NCI-H2196 treated with DMSO at 0.1 percent for 48 hours (cell line): ENCODE measurements around the gene EXOC3L4.
A peak's percentile ranks its signal among the peaks of the same experiment; 100 is the strongest.
"Not testable (repeated sequence)": the region's sequence is repeated elsewhere in the genome, so short reads cannot be mapped to it uniquely, and the experiment has no call there.

ENCODE experiments used
- DNase-seq: peaks from one replicate; lab custom pipeline; 2025; ENCODE audit not compliant: unreplicated experiment; lab: John Stamatoyannopoulos, UW

The EXOC3L4 gene

DNA sequence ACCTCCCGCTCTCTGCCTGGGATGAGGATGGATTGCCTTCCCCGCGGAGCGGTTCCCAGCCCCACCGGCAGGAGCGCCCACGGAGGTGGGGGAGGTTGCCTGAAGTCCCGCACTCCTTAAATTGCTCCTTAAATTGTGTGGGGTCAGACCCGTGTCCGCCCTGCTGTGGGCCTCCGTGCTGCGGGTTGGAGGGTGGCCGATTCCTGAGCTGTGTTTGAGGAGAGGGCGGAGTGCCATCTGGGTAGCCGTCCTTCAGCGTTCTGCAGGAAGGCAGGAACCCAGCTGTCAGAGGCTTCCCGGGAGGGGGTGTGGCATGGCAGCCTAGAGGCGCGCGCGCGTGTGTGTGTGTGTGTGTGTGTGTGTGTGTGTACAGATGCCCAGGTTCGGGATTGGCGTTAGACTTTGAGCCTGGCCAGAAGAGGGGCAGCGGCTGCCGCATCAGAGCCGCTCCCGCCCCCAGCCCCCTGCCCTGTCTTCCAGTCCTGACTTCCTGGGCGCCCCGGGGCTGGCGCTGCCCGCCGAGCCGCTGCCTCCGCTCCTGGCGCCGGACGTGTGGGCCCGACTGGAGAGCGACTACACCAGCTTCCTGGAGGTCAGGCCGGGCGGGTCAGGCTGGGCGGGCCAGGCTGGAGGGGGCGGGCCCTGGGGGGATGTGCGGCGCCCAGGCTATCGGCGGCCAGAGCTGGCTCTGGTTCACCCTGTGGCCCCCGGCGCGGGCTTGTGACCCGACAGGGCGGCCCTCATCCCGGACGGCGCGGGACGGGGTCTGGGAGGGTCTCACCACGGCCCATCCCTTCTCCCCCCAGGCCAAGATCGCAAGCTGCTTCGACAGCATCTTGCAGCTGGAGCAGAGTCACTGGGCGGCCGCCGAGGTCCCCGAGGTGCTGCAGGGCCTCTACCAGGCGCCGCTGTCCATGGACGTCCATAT, 9.2 kb downstream of the EXOC3L4 start:
- peak; percentile 64 for DNase-seq

GRCh38 chr14:103104389-103104653, 9.8 kb downstream of the EXOC3L4 start:
- DNase-seq, result no peak

DNA sequence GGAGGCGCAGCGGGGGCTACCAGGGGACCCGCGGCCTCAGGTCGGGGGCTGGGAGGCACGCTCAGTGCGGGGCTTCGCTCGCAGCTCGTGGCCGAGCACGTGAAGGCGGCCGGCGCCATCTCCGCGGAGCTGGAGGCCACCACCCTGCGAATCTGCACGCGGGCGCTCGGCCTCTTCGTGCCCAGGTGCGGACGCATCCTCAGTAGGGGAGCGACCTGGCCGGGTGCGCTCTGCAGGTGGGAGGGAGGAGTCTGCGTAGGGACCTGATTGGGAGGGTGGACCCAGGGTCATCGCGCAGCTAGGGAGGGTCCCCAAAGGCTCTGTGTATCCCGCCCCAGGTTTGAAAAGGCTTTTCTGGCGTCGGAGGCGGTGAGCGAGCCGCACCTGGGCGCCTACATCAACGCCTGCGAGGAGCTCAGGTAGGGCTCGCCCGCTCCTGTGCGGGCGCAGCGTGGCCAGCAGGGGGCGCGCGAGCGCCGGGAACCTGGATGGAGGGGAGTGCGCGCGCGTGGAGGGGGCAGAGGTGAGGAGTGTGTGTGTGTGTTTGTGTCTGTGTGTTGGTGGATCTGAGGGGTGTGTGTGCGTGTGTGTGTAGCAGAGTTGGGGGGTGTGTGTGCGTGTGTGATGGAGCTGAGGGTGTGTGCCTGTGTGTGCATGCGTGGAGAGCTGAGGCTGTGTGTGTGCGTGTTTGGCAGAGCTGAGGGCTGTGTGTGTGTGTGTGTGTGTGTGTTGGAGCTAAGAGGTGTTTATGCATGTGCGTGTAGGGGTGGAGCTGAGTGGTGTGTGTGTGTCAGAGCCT, 10.3 kb downstream of the EXOC3L4 start:
- DNase-seq, result no peak

DNA sequence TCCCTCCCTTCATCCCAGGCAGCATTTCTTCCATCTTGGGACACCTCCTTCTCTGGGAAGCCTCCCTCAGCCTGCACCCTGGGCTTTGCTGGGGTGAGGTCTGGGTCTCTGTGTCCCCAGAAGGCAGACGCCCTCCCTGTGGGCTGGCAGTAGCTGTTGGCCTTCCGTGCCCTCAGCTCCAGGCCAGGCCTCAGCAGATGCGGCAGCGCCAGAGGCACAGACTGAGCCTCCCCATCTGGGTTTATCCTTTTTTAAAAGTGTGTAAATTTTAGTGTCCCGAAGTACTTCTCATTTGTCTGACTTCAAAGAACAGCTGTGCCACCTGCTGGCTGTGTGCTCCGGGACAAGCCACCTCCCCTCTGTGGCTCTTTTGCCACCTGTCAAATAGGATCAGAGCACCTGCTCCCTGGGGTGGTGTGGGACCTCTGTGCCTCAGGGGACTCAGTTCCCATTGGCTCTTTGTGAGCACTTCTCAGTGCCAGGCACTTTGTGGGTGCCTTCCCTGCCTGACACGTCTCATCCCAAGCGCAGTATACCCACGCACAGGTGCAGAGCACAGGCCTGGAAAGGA, 11.1 kb downstream of the EXOC3L4 start:
- DNase-seq, result no peak

DNA sequence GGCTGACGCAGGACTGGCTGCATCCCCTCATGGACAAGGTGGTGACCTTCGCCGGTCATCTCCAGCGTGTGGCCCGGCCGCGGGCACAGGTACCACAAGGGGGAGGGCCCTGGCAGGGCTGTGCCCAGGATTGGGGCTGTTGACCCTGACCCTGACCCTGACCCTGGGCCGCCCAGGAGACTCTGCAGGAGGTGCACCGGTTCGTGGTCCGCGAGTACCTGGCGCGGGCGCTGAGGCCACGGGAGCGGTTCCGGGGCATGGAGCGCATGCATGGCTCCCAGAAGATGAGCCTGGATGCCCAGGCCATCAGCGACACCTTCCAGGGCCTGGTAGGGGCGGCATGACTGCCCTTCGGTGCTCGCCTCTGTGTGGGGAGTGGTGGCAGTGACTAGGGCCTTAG, 12.9 kb downstream of the EXOC3L4 start:
- DNase-seq, result no peak

- no peak for DNase-seq
Measured at GRCh38 chr14:103107941-103108748, 13.6 kb downstream of the EXOC3L4 start.

GRCh38 chr14:103108749-103109207, 14.3 kb downstream of the EXOC3L4 start:
- no peak for DNase-seq

DNA sequence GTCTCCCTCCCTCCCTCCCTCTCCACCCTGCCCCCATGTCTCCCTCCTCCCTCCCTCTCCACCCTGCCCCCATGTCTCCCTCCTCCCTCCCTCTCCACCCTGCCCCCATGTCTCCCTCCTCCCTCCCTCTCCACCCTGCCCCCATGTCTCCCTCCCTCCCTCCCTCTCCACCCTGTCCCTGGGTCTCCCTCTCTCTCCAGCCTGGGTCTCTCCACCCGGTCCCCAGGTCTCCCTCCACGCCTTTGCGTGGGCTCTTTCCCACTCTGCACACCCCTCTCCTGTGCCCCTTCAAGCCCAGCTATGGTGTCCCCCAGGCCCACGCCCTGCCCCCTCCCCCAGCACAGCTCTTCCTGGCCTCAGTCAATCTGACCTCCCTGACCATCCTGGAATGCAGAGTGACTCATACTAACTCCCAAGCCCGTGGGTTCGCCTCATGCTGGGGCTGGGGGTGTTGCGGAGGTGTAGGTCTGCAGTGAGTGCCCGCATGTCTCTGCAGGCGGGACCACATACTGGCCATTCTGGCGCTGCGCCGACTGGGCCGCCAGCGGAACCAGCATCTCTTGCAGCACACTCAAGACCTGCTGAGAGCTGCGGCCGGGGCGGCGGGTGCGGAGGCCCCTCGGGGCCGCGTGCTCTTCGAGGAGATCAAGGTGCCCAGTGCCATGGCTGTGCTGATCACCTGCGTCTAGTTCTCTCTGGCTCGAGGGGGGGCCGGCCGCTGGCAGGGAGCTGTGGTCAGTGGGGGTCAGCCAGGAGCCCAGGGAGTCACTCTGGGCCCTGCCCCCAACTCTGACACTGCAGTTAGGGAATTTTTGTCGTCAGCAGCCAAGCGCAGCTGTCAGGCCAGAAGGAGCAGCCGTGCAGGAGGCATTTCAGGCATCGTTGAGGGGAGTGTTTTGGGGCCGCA, 15.3 kb downstream of the EXOC3L4 start:
- DNase-seq, result no peak

GRCh38 chr14:103110681-103111231, 16.2 kb downstream of the EXOC3L4 start:
- peak; percentile 36 for DNase-seq

DNA sequence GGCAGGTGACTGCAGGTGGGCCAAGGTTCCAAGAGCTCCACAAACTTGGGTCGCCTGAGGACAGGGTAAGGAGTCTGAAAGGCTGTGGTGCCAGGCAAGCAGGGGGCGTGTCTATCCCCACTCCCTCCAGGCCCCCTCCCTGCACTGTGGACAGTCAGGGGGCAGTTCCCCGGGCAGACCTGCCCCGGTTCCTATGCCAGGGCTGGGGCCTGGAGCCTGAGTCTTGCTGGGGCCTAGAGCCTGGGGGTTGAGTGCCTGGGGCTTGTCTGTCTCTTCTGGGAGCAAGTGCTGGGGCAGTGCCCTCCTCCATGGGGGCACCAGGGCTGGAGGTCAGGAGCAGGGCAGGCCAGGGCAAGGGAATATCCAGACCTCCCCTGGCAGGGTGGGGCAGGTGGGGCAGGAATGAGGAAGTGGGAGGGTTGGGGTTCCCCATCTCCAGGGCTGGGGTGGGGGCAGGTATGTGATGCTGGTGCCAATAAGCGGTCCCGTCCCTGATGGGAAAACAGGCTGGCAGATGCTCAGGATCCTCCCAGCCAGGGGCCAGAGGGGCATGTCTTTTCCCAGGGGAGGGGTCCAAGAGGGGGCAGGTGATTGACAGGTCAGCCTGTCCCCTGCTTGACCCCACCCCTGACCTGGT, 16.8 kb downstream of the EXOC3L4 start:
- no peak for DNase-seq

DNA sequence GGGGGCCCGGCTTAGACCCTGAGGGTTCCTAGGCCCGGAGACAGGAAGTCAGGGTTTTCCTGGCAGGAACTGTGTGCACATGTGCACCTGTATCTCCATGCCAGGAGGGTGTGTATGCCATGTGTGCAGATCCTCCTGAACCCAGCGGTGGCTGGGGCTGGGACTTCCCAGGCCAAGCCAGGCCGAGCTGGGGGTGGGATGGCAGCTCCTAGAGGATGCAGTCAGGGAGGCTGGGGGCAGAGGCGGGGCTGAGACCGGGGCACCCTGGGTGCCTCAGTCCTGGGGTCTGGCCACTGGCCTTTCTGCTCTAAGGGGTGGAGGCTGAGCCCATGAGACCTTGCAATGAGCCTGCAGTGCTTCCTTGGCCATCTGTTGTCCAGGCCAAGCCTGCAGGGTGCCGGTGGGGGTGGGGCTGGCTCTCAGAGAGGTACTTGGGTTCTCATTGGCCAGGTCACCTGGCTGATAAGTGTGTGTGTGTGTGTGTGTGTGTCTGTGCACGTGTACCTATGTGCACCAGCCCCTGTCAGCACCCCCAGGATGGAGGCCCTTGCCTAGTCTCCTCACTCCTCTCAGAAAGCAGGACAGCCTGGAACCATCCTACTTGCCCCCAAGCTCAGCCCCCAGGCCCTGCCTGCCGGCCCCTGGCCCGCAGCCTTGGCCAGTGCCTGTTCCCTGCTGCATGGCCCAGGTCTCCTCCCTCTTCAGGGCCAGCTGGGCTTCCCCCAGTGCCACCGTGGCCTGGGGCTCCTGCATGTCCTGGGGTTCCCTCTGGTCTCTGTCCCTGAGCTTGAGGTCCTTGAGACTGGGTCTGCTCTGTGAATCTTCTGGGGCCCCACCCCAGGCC, 18.1 kb downstream of the EXOC3L4 start:
- no peak for DNase-seq

DNA sequence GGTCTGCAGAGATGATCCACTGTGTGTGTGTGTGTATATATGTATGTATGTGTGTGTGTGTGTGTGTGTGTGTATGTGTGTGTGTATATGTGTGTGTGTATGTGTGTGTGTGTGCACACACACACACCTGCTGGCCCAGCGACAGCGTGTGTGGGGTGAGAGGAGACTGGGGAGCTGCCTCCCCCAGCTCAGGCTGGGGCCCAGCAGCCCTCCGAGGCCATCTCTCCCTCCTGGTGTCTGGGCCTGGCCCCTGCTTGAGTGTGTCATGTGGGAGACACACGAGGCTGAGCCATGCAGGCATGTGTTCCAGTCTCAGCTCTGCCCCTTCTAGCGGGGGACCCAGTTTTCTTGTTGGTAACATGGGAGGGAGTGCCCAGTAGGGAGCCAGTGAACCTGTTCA, 18.8 kb downstream of the EXOC3L4 start:
- no peak for DNase-seq

DNA sequence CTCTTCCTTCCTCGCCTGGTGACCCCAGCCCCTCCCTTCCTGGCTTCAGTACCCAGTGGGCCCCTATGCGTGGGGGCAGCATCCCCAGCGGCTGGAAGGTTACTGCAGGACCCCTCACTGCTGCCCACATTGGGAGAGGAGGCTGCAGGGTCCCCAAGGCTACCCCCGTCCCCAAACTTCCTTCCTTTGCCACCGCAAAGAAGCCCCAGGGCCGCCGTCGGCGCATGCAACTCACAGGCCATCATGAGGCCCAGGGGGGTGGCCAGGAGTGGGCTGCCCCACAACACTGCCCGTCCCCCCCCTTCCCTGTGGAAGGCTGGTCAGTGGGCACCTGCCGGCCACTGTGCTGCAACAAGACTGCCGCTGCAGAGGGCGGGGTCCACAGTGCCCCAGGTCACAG, 19.2 kb downstream of the EXOC3L4 start:
- DNase-seq, result no peak

DNA sequence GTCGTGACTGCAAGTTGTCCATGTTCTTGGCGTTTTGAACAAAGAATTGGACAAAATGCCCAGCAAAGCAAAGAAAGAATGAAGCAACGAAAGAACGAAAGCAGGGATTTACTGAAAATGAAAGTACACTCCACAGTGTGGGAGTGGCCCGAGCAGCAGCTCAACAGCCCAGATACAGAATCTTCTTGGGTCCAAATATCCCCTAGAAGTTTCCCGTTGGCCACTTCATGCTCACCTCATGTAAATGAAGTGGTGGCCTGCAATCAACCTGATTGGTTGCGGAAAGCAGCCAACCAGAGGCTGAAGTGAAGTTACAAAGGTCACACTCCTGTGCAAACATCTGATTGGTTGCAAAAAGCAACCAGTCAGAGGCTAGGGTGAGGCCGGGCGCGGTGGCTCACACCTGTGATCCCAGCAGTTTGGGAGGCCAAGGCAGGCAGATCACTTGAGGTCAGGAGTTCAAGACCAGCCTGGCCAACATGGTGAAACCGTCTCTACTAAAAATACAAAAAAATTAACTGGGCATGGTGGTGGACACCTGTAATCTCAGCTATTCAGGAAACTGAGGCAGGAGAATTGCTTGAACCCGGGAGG, 20.7 kb downstream of the EXOC3L4 start:
- not testable (repeated sequence) for DNase-seq

GRCh38 chr14:103115845-103116572, 21.5 kb downstream of the EXOC3L4 start:
- no peak for DNase-seq

- no peak for DNase-seq
Measured at GRCh38 chr14:103116636-103117035, 22.1 kb downstream of the EXOC3L4 start.

GRCh38 chr14:103117499-103117898, 23.0 kb downstream of the EXOC3L4 start:
- not testable (repeated sequence) for DNase-seq
